HG02885 (cell line): Measurements from ENCODE around the gene DENND2A.
"Not testable (repeated sequence)": the region's sequence is repeated elsewhere in the genome, so short reads cannot be mapped to it uniquely, and the experiment has no call there.

ENCODE experiments used
- ATAC-seq: cut with Tn5 transposase; IDR thresholded peaks from one replicate; pipeline ENCODE4 v1.9.1; 2021; ENCODE audit warnings: mild to moderate bottlenecking; ENCODE audit not compliant: unreplicated experiment, poor library complexity

The DENND2A gene

DNA sequence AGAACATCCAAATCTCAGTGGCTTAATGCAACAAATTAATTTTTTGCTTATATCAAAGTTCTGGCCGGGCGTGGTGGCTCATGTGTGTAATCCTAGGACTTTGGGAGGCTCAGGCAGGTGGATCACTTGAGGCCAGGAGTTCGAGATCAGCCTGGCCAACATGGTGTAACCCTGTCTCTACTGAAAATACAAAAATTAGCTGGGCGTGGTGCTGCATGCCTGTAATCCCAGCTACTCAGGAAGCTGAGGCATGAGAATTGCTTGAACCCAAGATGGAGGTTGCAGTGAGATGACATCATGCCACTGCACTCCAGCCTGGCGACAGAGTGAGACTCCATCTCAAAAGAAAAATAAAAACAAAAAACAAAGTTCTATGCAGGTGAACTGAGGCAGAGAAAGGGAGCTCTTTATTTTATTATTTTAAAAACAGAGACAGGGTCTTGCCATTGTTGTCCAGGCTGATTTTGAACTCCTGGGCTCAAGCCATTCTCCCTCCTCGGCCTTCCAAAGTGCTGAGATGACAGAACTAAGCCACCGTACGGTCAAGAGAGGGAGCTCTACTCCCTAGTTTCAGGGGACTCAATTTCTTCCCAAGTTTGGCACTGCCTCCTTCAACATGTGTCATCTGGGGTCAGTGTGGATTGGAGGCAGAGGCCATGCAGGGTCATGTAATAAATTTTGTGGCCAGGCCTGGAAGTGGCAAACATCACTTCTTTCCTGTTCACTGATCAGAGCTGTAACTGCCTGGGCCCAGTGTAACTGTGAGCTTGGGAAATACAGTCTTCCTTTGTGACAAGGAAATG, 34.5 kb upstream of the DENND2A start:
- no peak for ATAC-seq

DNA sequence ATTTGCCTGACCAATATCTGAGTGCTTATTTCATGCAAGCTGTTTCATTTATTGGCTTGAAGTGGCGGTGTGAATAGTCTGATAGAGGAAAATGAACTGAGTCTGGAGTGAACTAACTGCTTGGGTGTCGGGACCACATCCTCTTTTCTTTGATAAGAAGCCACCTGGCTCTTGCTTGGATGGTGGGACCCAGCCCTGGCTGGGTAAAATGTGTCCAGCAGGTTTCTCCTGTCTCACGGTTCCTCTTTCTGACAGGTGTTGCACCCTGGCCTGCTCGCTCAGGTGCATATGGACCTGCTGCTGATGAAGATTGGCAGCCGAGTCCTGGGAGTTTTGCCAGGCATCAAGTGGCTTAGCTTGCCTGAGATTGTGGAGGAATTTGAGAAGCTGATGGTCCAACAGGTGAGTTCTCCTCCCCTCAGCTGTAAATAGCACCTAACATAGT, 33.8 kb upstream of the DENND2A start:
- ATAC-seq: peak; percentile 21

DNA sequence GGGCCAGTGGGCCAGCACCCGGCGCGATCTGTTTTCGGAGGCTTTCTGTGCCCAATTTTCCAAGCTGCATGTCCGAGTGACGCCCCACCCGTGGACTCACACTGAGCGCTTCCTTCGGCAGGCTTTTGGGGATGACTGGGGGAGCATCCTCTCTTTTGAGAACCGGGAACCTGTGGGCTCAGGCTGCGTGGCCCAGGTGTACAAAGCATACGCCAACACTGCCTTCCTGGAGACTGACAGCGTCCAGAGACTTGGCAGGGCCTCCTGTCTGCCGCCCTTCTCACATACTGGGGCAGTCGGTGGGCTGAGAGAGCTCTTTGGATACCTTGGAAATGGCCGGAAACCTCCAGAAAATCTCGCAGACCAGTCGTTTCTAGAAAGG, 33.2 kb upstream of the DENND2A start:
- no peak for ATAC-seq

DNA sequence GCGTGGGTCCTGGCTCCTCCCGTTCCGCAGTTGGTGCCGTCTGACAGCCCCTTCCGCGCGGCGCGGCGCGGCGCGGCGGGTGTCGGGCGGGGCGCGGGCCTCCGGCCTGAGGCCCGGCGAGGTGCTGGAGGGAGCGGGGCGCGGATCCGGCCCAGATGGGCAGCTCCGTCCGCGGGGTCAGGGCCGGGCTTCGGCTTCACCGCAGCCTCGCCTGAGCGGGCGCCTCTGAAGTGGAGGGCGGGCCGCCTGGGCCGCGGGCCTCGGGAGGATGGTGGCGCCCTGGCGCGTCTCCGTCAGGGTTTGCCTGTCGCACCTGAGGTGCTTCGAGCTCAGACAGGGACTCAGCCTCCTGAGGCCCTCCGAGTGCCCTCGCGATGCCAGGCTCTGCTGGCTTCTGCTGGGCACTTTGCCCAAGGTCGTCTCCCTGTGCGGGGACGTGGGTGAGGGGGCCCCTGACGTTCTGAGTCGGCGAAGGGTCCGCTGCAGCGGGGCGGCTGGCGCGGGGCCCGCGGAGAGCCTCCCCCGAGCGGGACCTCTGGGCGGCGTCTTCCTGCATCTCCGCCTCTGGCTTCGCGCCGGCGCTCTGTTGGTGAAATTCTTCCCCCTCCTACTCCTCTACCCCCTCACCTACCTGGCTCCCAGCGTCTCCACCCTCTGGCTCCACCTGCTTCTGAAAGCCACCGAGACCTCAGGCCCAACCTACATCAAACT, 32.6 kb upstream of the DENND2A start:
- ATAC-seq: peak; percentile 43

DNA sequence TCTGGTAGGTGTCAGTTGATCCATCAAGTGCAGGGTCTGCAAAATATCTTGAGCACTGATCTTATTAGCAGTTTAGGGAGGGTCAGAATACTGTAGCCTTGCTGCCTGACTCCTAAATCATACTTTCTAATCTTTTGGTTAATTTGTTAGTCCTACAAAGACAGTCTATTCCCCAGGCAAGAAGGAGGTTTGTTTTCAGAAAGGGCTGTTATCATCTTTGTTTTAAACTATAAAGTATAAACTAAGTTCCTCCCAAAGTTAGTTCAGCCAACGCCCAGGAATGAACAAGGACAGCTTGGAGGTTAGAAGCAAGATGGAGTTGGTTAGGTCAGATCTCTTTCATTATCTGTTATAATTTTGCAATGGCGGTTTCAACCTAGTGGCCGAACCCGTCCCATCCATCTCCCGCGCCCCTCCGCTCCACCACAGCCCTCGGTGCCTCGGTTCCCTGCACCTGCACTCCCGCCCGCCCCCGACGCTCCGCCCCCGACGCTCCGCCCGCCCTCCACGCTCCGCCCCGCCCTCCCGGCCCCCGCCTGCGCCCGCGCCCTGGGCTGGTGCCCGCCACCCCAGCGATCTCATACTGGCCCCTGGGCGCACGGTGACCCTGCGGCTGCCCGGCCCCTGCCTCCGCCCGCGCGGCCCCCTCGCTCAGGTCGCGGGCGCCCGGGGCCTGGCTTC, 31.9 kb upstream of the DENND2A start, which contains the start of gene ADCK2:
TSS of gene ADCK2 (plus strand) at position 564 of the 681 bp plus-strand sequence. CDS start 386 bp downstream, outside the sequence.
- peak; percentile 64 for ATAC-seq

DNA sequence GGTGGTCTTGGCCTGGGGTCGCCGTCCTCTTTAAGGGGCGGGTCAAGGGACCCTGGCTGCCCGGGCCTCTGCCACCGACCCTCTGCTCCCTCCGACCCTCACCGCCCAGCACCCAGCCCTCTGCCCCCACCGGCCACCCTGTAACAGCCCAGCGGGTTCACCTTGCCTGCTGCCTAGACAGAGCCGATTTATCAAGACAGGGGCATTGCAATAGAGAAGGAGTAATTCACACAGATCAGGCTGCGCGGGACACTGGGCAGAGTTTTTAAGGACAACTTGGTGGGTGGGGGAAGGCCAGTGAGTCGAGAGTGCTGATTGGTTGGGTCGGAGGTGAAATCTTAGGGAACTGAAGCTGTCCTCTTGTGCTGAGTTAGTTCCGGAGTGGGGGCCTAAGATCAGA, 31.4 kb upstream of the DENND2A start:
- no peak for ATAC-seq

DNA sequence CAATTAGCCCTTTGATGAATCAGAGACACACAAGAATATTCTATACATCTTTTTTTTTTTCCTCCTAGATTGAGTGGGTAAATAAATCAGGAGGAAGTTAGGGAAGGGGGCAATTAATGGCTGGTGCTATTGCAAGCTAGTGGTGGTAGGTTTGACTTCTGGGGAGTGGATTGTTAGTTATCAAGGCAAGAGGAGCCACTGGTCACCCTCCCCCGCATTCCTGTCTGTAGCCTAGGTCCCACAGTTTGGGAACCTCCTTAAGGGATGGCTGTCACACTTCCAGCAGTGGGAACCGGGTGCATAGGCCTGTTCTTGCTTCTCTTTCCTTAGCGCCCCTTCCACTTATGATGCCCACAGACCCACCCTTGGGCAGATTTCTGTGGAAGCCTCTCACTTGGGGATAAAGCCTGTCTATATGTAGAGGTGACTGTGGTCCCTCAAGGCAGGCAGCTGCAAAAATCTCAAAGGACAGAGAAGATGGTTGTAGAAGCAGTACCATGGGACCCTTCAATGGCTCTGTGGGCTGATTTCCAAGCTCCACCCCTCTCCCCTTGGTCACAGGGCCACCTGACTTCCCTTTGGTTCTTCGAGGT, 29.8 kb upstream of the DENND2A start:
- ATAC-seq: no peak

DNA sequence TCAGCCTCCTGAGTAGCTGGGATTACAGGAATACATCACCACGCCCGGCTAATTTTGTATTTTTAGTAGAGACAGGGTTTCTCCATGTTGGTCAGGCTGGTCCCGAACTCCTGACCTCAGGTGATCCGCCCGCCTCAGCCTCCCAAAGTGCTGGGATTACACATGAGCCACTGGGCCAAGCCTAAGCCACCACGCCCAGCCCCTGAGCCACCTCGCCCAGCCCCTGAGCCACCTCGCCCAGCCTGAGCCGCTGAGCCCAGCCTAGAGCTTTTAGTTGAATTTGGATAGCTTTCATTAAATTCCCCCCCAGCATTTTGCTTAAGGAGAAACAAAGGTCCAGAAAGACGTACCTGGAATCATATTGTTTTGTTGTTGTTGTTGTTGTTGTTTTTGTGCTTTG, 29.2 kb upstream of the DENND2A start:
- ATAC-seq: not testable (repeated sequence)

DNA sequence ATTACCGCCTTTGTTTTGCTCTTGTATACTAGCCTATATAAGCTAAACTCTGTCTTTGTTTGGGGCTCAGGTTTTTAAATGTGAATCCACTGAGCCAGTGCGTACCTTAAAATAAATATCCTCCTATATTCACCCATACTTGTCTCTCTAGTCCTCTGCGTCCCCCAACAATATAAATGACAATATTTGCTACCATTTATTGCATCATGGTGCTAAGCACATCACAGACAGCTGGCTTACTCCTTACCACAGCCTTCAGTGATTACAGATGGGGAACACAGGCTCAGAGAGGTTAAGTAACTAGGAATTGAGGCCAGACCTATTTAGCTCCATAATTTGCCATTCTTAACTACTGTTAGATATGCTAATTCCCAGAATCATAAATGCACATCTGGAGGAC, 28.7 kb upstream of the DENND2A start:
- ATAC-seq: no peak

DNA sequence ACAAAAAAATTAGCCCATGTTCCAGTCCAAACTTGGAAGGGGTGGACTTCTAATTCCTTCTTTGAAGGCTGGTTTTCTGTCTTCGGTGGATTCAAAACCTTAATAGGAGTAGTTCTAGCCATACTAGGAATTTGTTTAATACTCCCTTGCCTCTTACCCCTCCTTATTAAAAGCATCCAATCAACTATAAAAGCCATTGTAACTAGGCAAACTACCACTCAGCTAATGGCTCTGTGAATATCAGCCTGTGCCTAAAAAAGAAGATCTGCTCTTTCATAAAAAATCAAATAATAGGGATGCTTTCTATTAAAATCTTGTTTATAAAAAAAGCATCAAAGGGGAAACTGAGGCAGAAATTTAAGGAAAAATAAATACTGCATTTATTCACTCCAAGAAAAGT, 28.0 kb upstream of the DENND2A start:
- ATAC-seq: no peak

DNA sequence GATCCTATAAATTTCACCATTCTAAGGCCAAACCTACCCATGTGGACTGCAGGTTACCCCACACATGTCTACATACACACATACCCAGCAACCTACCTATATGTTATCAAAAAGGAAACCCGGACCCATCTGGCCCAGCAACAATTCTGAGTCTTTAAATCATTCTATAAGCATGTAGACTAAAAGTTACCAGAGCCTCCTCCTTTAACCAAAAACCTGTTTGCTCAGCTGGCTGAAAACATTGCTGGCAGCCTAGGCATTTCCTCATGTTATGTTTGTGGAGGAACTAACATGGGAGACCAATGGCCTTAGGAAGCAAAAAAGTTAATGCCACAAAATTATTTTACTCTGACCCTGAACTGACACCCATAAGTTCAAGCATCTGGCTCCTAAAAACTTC, 26.9 kb upstream of the DENND2A start:
- ATAC-seq: no peak

DNA sequence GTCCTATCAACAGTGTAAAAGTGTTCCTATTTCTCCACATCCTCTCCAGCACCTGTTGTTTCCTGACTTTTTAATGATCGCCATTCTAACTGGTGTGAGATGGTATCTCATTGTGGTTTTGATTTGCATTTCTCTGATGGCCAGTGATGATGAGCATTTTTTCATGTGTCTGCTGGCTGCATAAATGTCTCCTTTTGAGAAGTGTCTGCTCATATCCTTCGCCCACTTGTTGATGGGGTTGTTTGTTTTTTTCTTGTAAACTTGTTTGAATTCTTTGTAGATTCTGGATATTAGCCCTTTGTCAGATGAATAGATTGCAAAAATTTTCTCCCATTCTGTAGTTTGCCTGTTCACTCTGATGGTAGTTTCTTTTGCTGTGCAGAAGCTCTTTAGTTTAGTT, 22.3 kb upstream of the DENND2A start:
- not testable (repeated sequence) for ATAC-seq

DNA sequence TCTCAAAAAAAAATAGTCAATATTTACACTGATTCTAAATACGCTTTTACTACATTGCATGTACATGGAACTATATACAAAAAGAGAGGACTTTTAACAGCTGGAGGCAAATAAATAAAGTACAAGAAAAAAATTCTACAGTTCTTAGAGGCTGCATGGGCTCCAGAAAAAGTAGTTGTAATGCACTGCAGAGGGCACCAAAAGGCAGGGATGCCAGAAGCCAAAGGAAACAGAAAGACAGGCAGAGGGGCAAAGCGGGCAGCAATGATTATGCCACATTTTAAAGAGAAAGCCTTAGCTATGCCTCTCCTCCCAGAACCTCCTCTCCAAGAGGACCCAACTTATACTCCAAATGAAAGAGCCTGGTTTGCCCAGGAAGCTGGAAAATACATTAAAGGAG, 20.5 kb upstream of the DENND2A start:
- no peak for ATAC-seq

DNA sequence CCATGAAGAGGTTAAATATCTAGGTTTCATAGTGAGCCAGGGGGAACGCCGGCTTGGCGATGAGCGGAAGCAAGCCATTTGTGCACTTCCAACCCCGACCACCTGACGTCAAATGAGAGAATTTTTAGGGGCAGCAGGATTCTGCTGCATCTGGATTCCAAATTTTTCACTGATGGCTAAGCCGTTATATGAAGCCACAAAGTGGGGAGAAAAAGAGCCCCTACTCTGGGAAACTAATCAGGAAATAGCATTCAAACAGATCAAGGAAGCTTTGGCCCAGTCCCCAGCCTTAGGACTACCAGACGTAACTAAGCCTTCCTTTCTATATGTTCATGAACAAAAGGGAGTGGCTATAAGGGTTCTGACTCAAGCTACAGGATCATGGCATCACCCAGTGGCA, 19.2 kb upstream of the DENND2A start:
- ATAC-seq: no peak

DNA sequence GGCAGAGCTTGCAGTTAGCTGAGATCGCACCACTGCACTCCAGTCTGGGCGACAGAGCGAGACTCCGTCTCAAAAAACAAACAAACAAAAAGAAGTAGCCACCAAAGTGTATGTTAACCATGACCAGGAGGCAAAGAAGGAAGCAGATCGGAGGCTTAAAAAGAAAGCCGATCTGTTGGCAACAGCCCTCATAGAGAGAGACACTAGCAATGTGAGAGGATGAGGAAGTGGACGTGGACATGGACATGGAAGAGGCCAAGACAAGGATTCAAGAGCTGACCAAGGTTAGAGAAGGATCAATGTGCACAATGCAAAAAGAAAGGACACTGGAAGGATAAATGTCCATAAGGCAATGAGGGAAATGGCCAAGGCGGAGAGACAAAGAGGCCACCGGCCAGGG, 17.3 kb upstream of the DENND2A start:
- ATAC-seq: no peak

DNA sequence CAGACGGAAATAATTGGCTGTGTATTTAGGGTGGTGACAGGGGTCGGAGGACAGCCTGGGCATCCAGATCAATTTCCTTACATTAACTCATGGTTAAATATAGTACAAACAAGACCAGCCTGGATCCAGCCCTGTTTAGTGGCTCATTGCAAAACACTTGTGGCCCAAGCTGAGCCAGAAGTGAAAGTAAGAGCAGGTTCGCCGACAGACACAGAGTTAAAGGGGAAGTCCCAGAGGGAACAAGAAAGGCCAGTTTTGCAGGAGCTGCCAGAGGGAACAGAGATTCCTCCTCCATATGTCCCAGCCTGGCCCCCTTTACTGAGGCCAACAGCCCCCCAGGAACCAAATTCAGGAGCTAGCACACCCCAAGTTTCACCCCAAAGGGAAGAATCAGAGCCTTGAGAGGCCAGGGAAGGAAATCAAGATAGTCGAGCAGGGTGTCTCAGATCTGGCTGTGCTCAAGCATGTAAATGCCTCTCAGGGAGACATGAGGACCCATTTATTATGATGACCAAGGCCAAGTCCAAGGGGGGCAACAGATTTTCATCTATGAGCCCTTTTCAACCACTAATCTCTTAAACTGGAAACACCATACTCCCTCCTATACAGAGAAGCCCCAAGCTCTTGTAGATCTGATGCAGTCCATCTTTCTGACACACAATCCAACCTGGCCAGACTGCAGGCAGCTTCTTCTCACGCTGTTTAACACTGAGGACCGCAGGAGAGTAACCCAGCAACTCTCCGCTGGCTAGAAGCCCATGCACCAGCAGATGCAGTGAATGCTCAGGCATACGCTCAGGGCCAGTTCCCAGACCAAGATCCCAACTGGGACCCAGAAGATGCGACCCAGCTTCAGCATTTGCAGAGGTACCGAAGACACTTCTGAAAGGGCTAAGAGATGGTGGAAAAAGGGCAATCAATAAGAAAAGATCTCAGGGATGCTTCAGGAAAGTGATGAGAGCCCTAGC, 16.2 kb upstream of the DENND2A start:
- ATAC-seq: peak; percentile 95

DNA sequence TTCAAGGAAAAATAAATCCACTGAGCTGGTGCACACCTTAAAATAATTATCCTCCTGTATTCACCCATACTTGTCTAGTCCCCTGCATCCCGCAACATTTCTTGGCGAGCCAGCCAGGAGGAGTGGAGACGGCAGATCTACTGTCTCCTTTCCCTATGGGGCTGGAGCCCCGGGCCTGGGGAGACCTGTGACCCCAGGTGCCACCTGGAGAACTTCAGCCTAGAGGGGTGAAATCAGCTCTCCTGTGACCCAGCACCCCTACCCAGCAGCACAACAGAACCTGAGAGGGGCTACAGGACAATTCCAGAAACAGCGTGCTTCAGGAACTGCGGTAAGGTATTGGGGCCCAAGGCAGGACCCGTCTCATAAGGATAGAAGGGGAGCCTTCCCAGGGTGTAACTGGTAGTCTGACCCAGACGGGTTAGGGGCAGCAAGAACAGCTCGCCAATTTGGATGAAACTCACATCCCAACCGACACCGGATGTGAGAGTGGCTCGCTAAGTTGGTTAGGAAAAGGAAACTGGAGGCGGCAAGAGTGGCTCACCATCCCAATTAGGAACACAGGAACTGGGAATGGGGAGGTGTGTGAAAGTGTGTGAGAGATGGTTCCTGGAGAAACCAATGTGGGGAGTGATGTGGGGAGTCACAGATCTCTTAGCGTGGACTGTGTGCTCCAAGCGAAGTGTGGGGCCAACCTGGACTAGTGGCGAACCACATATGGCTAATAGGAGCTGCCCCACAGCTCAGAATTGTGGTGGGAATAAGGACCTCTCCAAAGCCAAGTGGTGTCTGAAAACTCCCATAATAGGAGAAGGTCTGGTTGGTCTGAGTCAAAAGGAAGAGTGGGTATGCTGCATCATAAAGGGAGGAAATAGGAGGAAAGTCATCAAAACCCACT, 15.1 kb upstream of the DENND2A start:
- no peak for ATAC-seq

DNA sequence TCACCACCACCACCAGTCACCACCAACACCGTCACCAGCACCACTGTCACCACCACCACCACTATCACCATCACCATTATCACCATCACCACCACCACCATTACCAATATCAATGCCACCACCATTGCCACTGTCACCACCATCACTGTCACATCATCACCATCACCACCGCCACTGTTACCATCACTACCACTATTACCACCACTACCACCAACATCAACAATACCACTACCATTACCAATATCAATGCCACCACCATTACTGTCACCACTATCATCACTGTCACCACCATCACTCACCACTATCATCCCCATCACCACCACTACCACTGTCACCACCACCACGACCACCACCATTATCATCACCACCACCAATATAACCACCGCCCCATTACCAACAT, 14.0 kb upstream of the DENND2A start:
- no peak for ATAC-seq

DNA sequence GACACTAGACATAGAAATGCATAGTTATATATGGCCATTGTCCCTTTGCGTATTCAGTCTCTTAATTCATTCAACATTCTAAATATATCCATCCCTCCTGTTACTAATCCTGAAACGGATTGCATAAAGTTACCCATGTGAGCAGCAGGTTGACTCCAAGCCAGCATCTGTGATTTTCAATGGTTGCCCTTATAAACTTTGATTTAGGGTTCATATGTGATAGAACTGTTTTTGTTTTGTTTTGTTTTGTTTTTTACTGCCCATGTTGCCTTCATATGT, 13.4 kb upstream of the DENND2A start:
- ATAC-seq: no peak
